IMR-90 (cell line): ENCODE data around the gene TMEM233. TPM values are rescaled to one million over a fixed set of nuclear protein-coding genes. Genes with fewer than 3 reads are reported as not detected.

Source experiments
- ATAC-seq: fragments of 200-7000 bp; cut with Tn5 transposase; 2 replicates; pipeline ENCODE4 v1.9.1; 2020; ENCODE audit warnings: low read depth, mild to moderate bottlenecking, moderate library complexity
- BruUV-seq: library from RNA; stranded (reverse); fragments of 400-500 nt; replicated peaks from 2 replicates; lab custom pipeline; 2021; lab: Mats Ljungman, UMichigan
- CTCF ChIA-PET: fragments of 300-600 bp; formaldehyde crosslinking; extraction: SDS; loops from one replicate; lab custom pipeline; 2021; ENCODE audit warnings: antibody characterized with exemption; lab: Yijun Ruan, JAX
- POLR2A ChIA-PET: fragments of 300-600 bp; sonication (Branson Sonifier 250); formaldehyde crosslinking; loops from one replicate; lab custom pipeline; 2022; ENCODE audit warnings: antibody characterized with exemption; ENCODE audit not compliant: unreplicated experiment; lab: Charles Lee
- DNase-seq: peaks from one replicate; pipeline ENCODE4 v3.0.0; 2013
- H2AFZ ChIP-seq: replicated peaks from 2 replicates; pipeline ENCODE3; 2013; ENCODE audit warnings: low read length, mild to moderate bottlenecking; ENCODE audit not compliant: poor library complexity
- H2AK5ac ChIP-seq: 2 replicates; pipeline ENCODE4 v1.6.1; 2013; ENCODE audit warnings: low read depth, low read length, inconsistent platforms
- H2AK9ac ChIP-seq: replicated peaks from 2 replicates; pipeline ENCODE3; 2013; ENCODE audit warnings: mild to moderate bottlenecking, low read depth, low read length, moderate library complexity; ENCODE audit not compliant: poor library complexity
- H2BK120ac ChIP-seq: 2 replicates; pipeline ENCODE4 v1.6.1; 2013; ENCODE audit warnings: low read depth, low read length, inconsistent platforms
- H2BK15ac ChIP-seq: 3 replicates; pipeline ENCODE4 v1.6.1; 2013; ENCODE audit warnings: low read depth, low read length, inconsistent platforms
- H2BK20ac ChIP-seq: 2 replicates; pipeline ENCODE4 v1.6.1; 2013; ENCODE audit warnings: low read depth, mild to moderate bottlenecking, inconsistent platforms, low read length, moderate library complexity
- H2BK5ac ChIP-seq: 2 replicates; pipeline ENCODE4 v1.6.1; 2013; ENCODE audit warnings: mild to moderate bottlenecking, low read depth, low read length, inconsistent platforms; ENCODE audit not compliant: poor library complexity, severe bottlenecking
- H3K14ac ChIP-seq: replicated peaks from 2 replicates; pipeline ENCODE4 v1.6.1; 2013; ENCODE audit warnings: low read depth, low read length, inconsistent platforms
- H3K18ac ChIP-seq: 2 replicates; pipeline ENCODE4 v1.6.1; 2013; ENCODE audit warnings: low read depth, low read length, control low read depth
- H3K23ac ChIP-seq: 2 replicates; pipeline ENCODE4 v1.6.1; 2013; ENCODE audit warnings: low read depth, low read length, inconsistent platforms
- H3K27ac ChIP-seq: 2 replicates; pipeline ENCODE4 v1.5.1; 2013; ENCODE audit warnings: mild to moderate bottlenecking, control low read depth, low read length; ENCODE audit not compliant: insufficient read depth
- H3K27me3 ChIP-seq: 2 replicates; pipeline ENCODE4 v1.6.1; 2013; ENCODE audit warnings: low read length; ENCODE audit not compliant: control insufficient read depth, insufficient read depth
- H3K36me3 ChIP-seq: 2 replicates; pipeline ENCODE4 v1.6.1; 2013; ENCODE audit warnings: low read length, mixed read lengths; ENCODE audit not compliant: control insufficient read depth, insufficient read depth
- H3K4ac ChIP-seq: 2 replicates; pipeline ENCODE4 v1.6.1; 2013; ENCODE audit warnings: low read depth, low read length, inconsistent platforms
- H3K4me1 ChIP-seq: 2 replicates; pipeline ENCODE4 v1.6.1; 2013; ENCODE audit warnings: low read length, mixed read lengths; ENCODE audit not compliant: control insufficient read depth, insufficient read depth
- H3K4me2 ChIP-seq: 2 replicates; pipeline ENCODE4 v1.6.1; 2013; ENCODE audit warnings: low read depth, mild to moderate bottlenecking, control low read depth, low read length, moderate library complexity
- H3K4me3 ChIP-seq: 2 replicates; pipeline ENCODE4 v1.5.1; 2013; ENCODE audit warnings: low read depth, mild to moderate bottlenecking, control low read depth, low read length, moderate library complexity; ENCODE audit not compliant: insufficient read depth
- H3K56ac ChIP-seq: 2 replicates; pipeline ENCODE4 v1.6.1; 2013; ENCODE audit warnings: low read length, inconsistent platforms; ENCODE audit not compliant: insufficient read depth; ENCODE audit errors: extremely low read depth
- H3K79me1 ChIP-seq, 2 experiments: 2 replicates each; pipeline ENCODE4 v1.6.1; 2013; ENCODE audit warnings: low read length in 2 of 2, inconsistent platforms in 1 of 2, low read depth in 1 of 2
- H3K9ac ChIP-seq: 2 replicates; pipeline ENCODE4 v1.6.1; 2013; ENCODE audit warnings: low read depth, low read length, control low read depth
- H3K9me1 ChIP-seq: 2 replicates; pipeline ENCODE4 v1.6.1; 2013; ENCODE audit warnings: low read length, inconsistent platforms; ENCODE audit not compliant: insufficient read depth
- H3K9me3 ChIP-seq: 2 replicates; pipeline ENCODE4 v1.6.1; 2013; ENCODE audit warnings: low read length; ENCODE audit not compliant: control insufficient read depth, insufficient read depth
- H4K20me1 ChIP-seq: 2 replicates; pipeline ENCODE4 v1.6.1; 2013; ENCODE audit warnings: low read length, inconsistent platforms; ENCODE audit not compliant: insufficient read depth
- H4K5ac ChIP-seq: 2 replicates; pipeline ENCODE4 v1.6.1; 2013; ENCODE audit warnings: mild to moderate bottlenecking, low read depth, low read length, control low read depth
- H4K8ac ChIP-seq, 2 experiments: 2 replicates each; pipeline ENCODE4 v1.6.1; 2013; ENCODE audit warnings: low read depth in 2 of 2, low read length in 2 of 2, control low read depth in 1 of 2, inconsistent platforms in 1 of 2
- H4K91ac ChIP-seq: 2 replicates; pipeline ENCODE4 v1.6.1; 2013; ENCODE audit warnings: low read depth, low read length, inconsistent platforms; ENCODE audit not compliant: insufficient read depth
- BHLHE40 ChIP-seq: fragments of 150-350 bp; IDR thresholded peaks from 2 replicates; pipeline ENCODE4 v1.6.1; 2016; ENCODE audit warnings: mild to moderate bottlenecking, low read depth, low read length
- CTCF ChIP-seq: conservative IDR thresholded peaks from 2 replicates; pipeline ENCODE4 v1.5.1; 2012; ENCODE audit warnings: mild to moderate bottlenecking, low read depth, low read length, improper control_type of control experiment
- MAZ ChIP-seq: IDR thresholded peaks from 2 replicates; pipeline ENCODE4 v1.6.1; 2012; ENCODE audit warnings: low read depth, mild to moderate bottlenecking, low read length, improper control_type of control experiment, moderate library complexity, borderline replicate concordance
- WGBS, 2 experiments: methylation state at CpG; one replicate each; pipeline versions ENCODE4 v1.1.5 to v1.1.7; 2013; ENCODE audit warnings: missing lambda C conversion rate in 2 of 2; ENCODE audit not compliant: insufficient read length in 1 of 2; ENCODE audit errors: extremely low coverage in 2 of 2; 5-methylcytosine and 5-hydroxymethylcytosine counted together
- dilution Hi-C: fragments of 300-500 bp; cut with HindIII; formaldehyde crosslinking; loops from one replicate; pipeline ENCODE4 v1.14.3; 2018; ENCODE audit warnings: low sequenced_read_pairs; ENCODE audit not compliant: unreplicated experiment
- in situ Hi-C: fragments of 300-500 bp; cut with MboI; formaldehyde crosslinking; loops from 3 replicates; pipeline ENCODE4 v1.14.3; 2019; ENCODE audit warnings: low sequenced_read_pairs, inconsistent platforms, mixed read lengths
- intact Hi-C: fragments of 100-400 bp; cut with micrococcal nuclease; formaldehyde crosslinking; loops from 2 replicates; pipeline ENCODE4 v1.10.0; 2022
- polyA plus RNA-seq, 3 experiments: library from polyadenylated mRNA; depleted of rRNA; stranded (reverse); fragments of >200 nt; gene quantifications; 2 replicates each; pipeline ENCODE4 v1.2.3, GENCODE V29; 2012; ENCODE audit warnings: low replicate concordance in 1 of 3
- total RNA-seq: library from RNA; depleted of rRNA; stranded (reverse); fragments of >200 nt; gene quantifications from 2 replicates; pipeline ENCODE4 v1.2.3, GENCODE V29; 2012

The TMEM233 gene
- total and polyA plus RNA-seq, 2 of the 4 experiments (the other 2 are of a cell fraction), result not detected

GRCh38 chr12:119665164-119665929, 71.8 kb downstream of the TMEM233 start:
- no peak overlapping the region for H2AK9ac ChIP-seq
- no peaks in the 10 kb centered on the region for H3K9me3 ChIP-seq
- H2BK5ac ChIP-seq, result no peak overlapping the region
- no peak overlapping the region for H2AK5ac ChIP-seq
- no peak overlapping the region for H3K4me3 ChIP-seq
- no peaks in the 10 kb centered on the region for H4K20me1 ChIP-seq
- no peak overlapping the region for H3K23ac ChIP-seq
- H3K9me1 ChIP-seq, result no peaks in the 10 kb centered on the region
- H2BK20ac ChIP-seq, result no peak overlapping the region
- no peak overlapping the region for H4K91ac ChIP-seq
- H2BK15ac ChIP-seq, result no peak overlapping the region
- 0 out of 2 replicates have a peak, but pooled peaks cover 2% of the 10 kb centered on the region for H3K27me3 ChIP-seq
- no peak overlapping the region for H4K8ac ChIP-seq
- H4K5ac ChIP-seq, result no peak overlapping the region
- no peak overlapping the region for H3K27ac ChIP-seq
- intact Hi-C loops, result loop anchor here (5.0 kb wide), 1 partner anchor 1528 kb away; the partner anchor contains the start of gene PEBP1
- no peak overlapping the region for H3K9ac ChIP-seq
- no peak overlapping the region for H2AFZ ChIP-seq
- no peak overlapping the region for H3K18ac ChIP-seq
- H3K4me1 ChIP-seq, result no peaks in the 10 kb centered on the region
- in situ Hi-C loops, result loop anchor here (10.0 kb wide), 1 partner anchor 1261 kb away; no protein-coding TSS in a partner anchor
- no peak overlapping the region for H3K4me2 ChIP-seq
- ChIA-PET POLR2A (no interaction called here), CTCF (interaction anchor here (0.6 kb wide), 1 partner anchor 57 kb away, joined by 3 read pairs; no protein-coding TSS in a partner anchor)
- no peak overlapping the region for H3K4ac ChIP-seq
- H3K56ac ChIP-seq, result no peak overlapping the region
- DNase-seq (no peak), ATAC-seq (no peak)
- H2BK120ac ChIP-seq, result no peak overlapping the region
- H3K36me3 ChIP-seq, result no peaks in the 10 kb centered on the region; the same call in 1 of the 2 replicates
- H3K14ac ChIP-seq, result no peak overlapping the region
- peaks cover 13 to 14% of the 10 kb centered on the region in 2 experiments for H3K79me1 ChIP-seq
- no TSS peak for BruUV-seq
- 40% methylated on average over 1 of the region's 4 CpGs; no CpG with 5 or more reads in 1 of the 2 experiments for WGBS, 2 experiments
- TF ChIP-seq CTCF (no peak), BHLHE40 (no peak), MAZ (no peak)
- dilution Hi-C loops, result no loop called here
